Right renal pelvis (tissue), 4 donors: ENCODE measurements around the gene KRT77. TPM values are rescaled to one million over a fixed set of nuclear protein-coding genes. Genes with fewer than 3 reads are reported as not detected.
"Not testable (repeated sequence)": the region's sequence is repeated elsewhere in the genome, so short reads cannot be mapped to it uniquely, and the experiment has no call there.

Experiments used
- DNase-seq, 4 donors: peaks; one replicate each; pipeline ENCODE4 v3.0.0-alpha.2; 2013; ENCODE audit warnings: low read depth in 4 of 4, low spot score in 3 of 4, missing footprints in 1 of 4
- polyA plus RNA-seq, 4 donors: library from polyadenylated mRNA; unstranded; fragments of 120-200 nt; gene quantifications; one replicate each; pipeline ENCODE4 v1.2.1, GENCODE V29; 2013; ENCODE audit not compliant: insufficient read length in 4 of 4

KRT77 gene
- polyA plus RNA-seq, 4 donors: not detected

GRCh38 chr12:52724384-52724783 is 21.1 kb upstream of the KRT77 start:
- no peak for DNase-seq

- DNase-seq: no peak
These were observed 19.4 kb upstream of the KRT77 start for GRCh38 chr12:52722680-52723079.

- no peak for DNase-seq
These were observed 18.6 kb upstream of the KRT77 start for GRCh38 chr12:52721838-52722470.

- DNase-seq: no peak
These were observed 17.1 kb upstream of the KRT77 start for GRCh38 chr12:52720365-52720886.

- no peak for DNase-seq
These were observed 12.7 kb upstream of the KRT77 start for GRCh38 chr12:52716061-52716460.

- no peak for DNase-seq
These were observed 12.1 kb upstream of the KRT77 start for GRCh38 chr12:52715416-52715815.

- DNase-seq: no peak
These were observed 11.6 kb upstream of the KRT77 start for GRCh38 chr12:52714887-52715281.

- no peak for DNase-seq
These were observed 10.9 kb upstream of the KRT77 start for GRCh38 chr12:52713960-52714886.

- not testable (repeated sequence) for DNase-seq
These were observed 8.8 kb upstream of the KRT77 start for GRCh38 chr12:52712122-52712521.

GRCh38 chr12:52710730-52711129 is 7.4 kb upstream of the KRT77 start:
- no peak for DNase-seq

- no peak for DNase-seq
These were observed 4.7 kb upstream of the KRT77 start for GRCh38 chr12:52708010-52708409.

- no peak for DNase-seq
These were observed 1.1 kb upstream of the KRT77 start for GRCh38 chr12:52704464-52704863.

GRCh38 chr12:52703878-52704277 is 554 bp upstream of the KRT77 start:
- no peak for DNase-seq

- no peak for DNase-seq
These were observed 986 bp downstream of the KRT77 start for GRCh38 chr12:52702338-52702737.

- DNase-seq: no peak
These were observed 2.0 kb downstream of the KRT77 start for GRCh38 chr12:52701281-52701680.

- no peak for DNase-seq
These were observed 3.4 kb downstream of the KRT77 start for GRCh38 chr12:52699960-52700359.

GRCh38 chr12:52699373-52699772 is 4.0 kb downstream of the KRT77 start:
- DNase-seq: no peak

GRCh38 chr12:52698651-52699340 is 4.5 kb downstream of the KRT77 start:
- no peak for DNase-seq

- no peak for DNase-seq
These were observed 6.2 kb downstream of the KRT77 start for GRCh38 chr12:52697058-52697582.

GRCh38 chr12:52696588-52696987 is 6.7 kb downstream of the KRT77 start:
- DNase-seq: no peak

GRCh38 chr12:52695039-52695438 is 8.3 kb downstream of the KRT77 start:
- no peak for DNase-seq
